ENCODE results near the gene KRTAP5-6.

Gene KRTAP5-6

GRCh38 chr11:1701091-1701807, 4.3 kb downstream of the KRTAP5-6 start:
- DNase-seq (ENCODE audit: extremely low read depth in 1 of 2, low read depth in 1 of 2) = no peak

- no peak for DNase-seq (ENCODE audit: extremely low read depth in 1 of 2, low read depth in 1 of 2)
Observed at GRCh38 chr11:1702506-1702905, 5.5 kb downstream of the KRTAP5-6 start.

- no peak for DNase-seq (ENCODE audit: extremely low read depth in 1 of 2, low read depth in 1 of 2)
Observed at GRCh38 chr11:1703146-1703545, 6.2 kb downstream of the KRTAP5-6 start.

GRCh38 chr11:1705126-1706052, 8.4 kb downstream of the KRTAP5-6 start:
- no peak for DNase-seq (ENCODE audit: extremely low read depth in 1 of 2, low read depth in 1 of 2)

GRCh38 chr11:1706634-1707400, 9.8 kb downstream of the KRTAP5-6 start:
- no peak for DNase-seq (ENCODE audit: extremely low read depth in 1 of 2, low read depth in 1 of 2)

GRCh38 chr11:1707751-1708150, 10.8 kb downstream of the KRTAP5-6 start:
- DNase-seq (ENCODE audit: extremely low read depth in 1 of 2, low read depth in 1 of 2) = no peak

GRCh38 chr11:1708716-1709115, 11.7 kb downstream of the KRTAP5-6 start:
- no peak for DNase-seq (ENCODE audit: extremely low read depth in 1 of 2, low read depth in 1 of 2)

GRCh38 chr11:1714908-1715885, 18.2 kb downstream of the KRTAP5-6 start:
- no peak for DNase-seq (ENCODE audit: extremely low read depth in 1 of 2, low read depth in 1 of 2)

GRCh38 chr11:1717745-1718144, 20.8 kb downstream of the KRTAP5-6 start:
- no peak for DNase-seq (ENCODE audit: extremely low read depth in 1 of 2, low read depth in 1 of 2)

GRCh38 chr11:1718326-1718725, 21.3 kb downstream of the KRTAP5-6 start:
- no peak for DNase-seq (ENCODE audit: extremely low read depth in 1 of 2, low read depth in 1 of 2)

- DNase-seq (ENCODE audit: extremely low read depth in 1 of 2, low read depth in 1 of 2) = no peak
Observed at GRCh38 chr11:1719781-1720180, 22.8 kb downstream of the KRTAP5-6 start.

- no peak for DNase-seq (ENCODE audit: extremely low read depth in 1 of 2, low read depth in 1 of 2)
Observed at GRCh38 chr11:1727096-1727690, 30.2 kb downstream of the KRTAP5-6 start.

- no peak for DNase-seq (ENCODE audit: extremely low read depth in 1 of 2, low read depth in 1 of 2)
Observed at GRCh38 chr11:1727861-1728260, 30.9 kb downstream of the KRTAP5-6 start.

- DNase-seq (ENCODE audit: extremely low read depth in 1 of 2, low read depth in 1 of 2) = no peak
Observed at GRCh38 chr11:1728301-1728700, 31.3 kb downstream of the KRTAP5-6 start.

- no peak for DNase-seq (ENCODE audit: extremely low read depth in 1 of 2, low read depth in 1 of 2)
Observed at GRCh38 chr11:1728931-1729691, 32.1 kb downstream of the KRTAP5-6 start.

- DNase-seq (ENCODE audit: extremely low read depth in 1 of 2, low read depth in 1 of 2) = no peak
Observed at GRCh38 chr11:1729692-1730011, 32.7 kb downstream of the KRTAP5-6 start.

- DNase-seq (ENCODE audit: extremely low read depth in 1 of 2, low read depth in 1 of 2) = no peak
Observed at GRCh38 chr11:1730059-1730629, 33.1 kb downstream of the KRTAP5-6 start.

- no peak for DNase-seq (ENCODE audit: extremely low read depth in 1 of 2, low read depth in 1 of 2)
Observed at GRCh38 chr11:1731451-1732059, 34.6 kb downstream of the KRTAP5-6 start.

Measured in activated CD8-positive, alpha-beta memory T cell treated with anti-CD3 and anti-CD28 coated beads for 1 hour (primary cell).